Endothelial cell of umbilical vein (primary cell): Measurements from ENCODE around the gene NTN1. TPM values are rescaled to one million over a fixed set of nuclear protein-coding genes. Genes with fewer than 3 reads are reported as not detected.

ENCODE experiments used
- BruUV-seq: library from RNA; stranded (reverse); fragments of 400-500 nt; replicated peaks from 2 replicates; lab custom pipeline; 2021; lab: Mats Ljungman, UMichigan
- CTCF ChIA-PET: fragments of 300-600, 350-600 bp; sonication (Branson Sonifier 250); formaldehyde crosslinking; loops from one replicate; lab custom pipeline; 2021; ENCODE audit warnings: antibody characterized with exemption, inconsistent platforms; lab: Charles Lee
- POLR2A ChIA-PET: fragments of 300-600, 350-600 bp; sonication (Branson Sonifier 250); formaldehyde crosslinking; loops from one replicate; lab custom pipeline; 2021; ENCODE audit warnings: antibody characterized with exemption, inconsistent platforms; lab: Charles Lee
- DNase-seq: peaks from one replicate; pipeline ENCODE4 v3.0.0-alpha.2; 2011; ENCODE audit warnings: low read depth, low spot score
- FAIRE-seq: peaks from 2 replicates; lab custom pipeline; 2011; peaks lifted over from hg19 to GRCh38; lab: Jason Lieb, UNC
- H2AFZ ChIP-seq: 2 replicates; pipeline ENCODE4 v1.6.0; 2012; ENCODE audit warnings: low read depth, low read length, control low read depth, inconsistent platforms
- H3K27ac ChIP-seq: 2 replicates; pipeline ENCODE4 v1.5.1; 2011; ENCODE audit warnings: low read depth, mild to moderate bottlenecking, control low read depth, low read length, moderate library complexity; ENCODE audit not compliant: insufficient read depth
- H3K27me3 ChIP-seq, 2 experiments: 2 replicates each; pipeline versions ENCODE4 v1.6.0 to v1.6.1; 2011; ENCODE audit warnings: low read length in 2 of 2, mixed read lengths in 1 of 2; ENCODE audit not compliant: control insufficient read depth in 2 of 2, insufficient read depth in 2 of 2
- H3K36me3 ChIP-seq, 2 experiments: 2 replicates in 1 of 2; 3 replicates in 1 of 2; pipeline ENCODE4 v1.5.1; 2011; ENCODE audit warnings: low read length in 2 of 2, mild to moderate bottlenecking in 1 of 2, moderate library complexity in 1 of 2; ENCODE audit not compliant: control insufficient read depth in 2 of 2, insufficient read depth in 2 of 2; ENCODE audit errors: extremely low read depth in 1 of 2
- H3K4me1 ChIP-seq: 3 replicates; pipeline ENCODE4 v1.5.1; 2011; ENCODE audit warnings: mild to moderate bottlenecking, low read length; ENCODE audit not compliant: control insufficient read depth, insufficient read depth; ENCODE audit errors: extremely low read depth
- H3K4me2 ChIP-seq: 2 replicates; pipeline ENCODE4 v1.6.1; 2011; ENCODE audit warnings: low read length, control low read depth, mixed read lengths; ENCODE audit not compliant: insufficient read depth
- H3K4me3 ChIP-seq, 3 experiments: fragments of 200-600 bp in 1 of 3; sonication (generic), shearing (Covaris generic) in 1 of 3; replicated peaks in 1 of 3; 2 replicates each; pipeline ENCODE4 v1.5.1; 2011 to 2016; ENCODE audit warnings: control low read depth in 3 of 3, low read length in 3 of 3, mild to moderate bottlenecking in 2 of 3, inconsistent platforms in 1 of 3, low read depth in 1 of 3, moderate library complexity in 1 of 3; ENCODE audit not compliant: insufficient read depth in 1 of 3
- H3K79me2 ChIP-seq: 2 replicates; pipeline ENCODE4 v1.6.0; 2012; ENCODE audit warnings: low read length, inconsistent platforms; ENCODE audit not compliant: control insufficient read depth, insufficient read depth
- H3K9ac ChIP-seq: replicated peaks from 2 replicates; pipeline ENCODE3; 2011; ENCODE audit warnings: low read length, control low read depth; ENCODE audit not compliant: insufficient read depth; ENCODE audit errors: extremely low read depth
- H3K9me1 ChIP-seq: replicated peaks from 3 replicates; pipeline ENCODE4 v1.6.0; 2011; ENCODE audit warnings: mild to moderate bottlenecking, low read length; ENCODE audit not compliant: control insufficient read depth, insufficient read depth; ENCODE audit errors: extremely low read depth
- H3K9me3 ChIP-seq: replicated peaks from 2 replicates; pipeline ENCODE4 v1.5.1; 2012; ENCODE audit warnings: low read length, inconsistent platforms; ENCODE audit not compliant: control insufficient read depth, insufficient read depth
- H4K20me1 ChIP-seq: replicated peaks from 2 replicates; pipeline ENCODE3; 2011; ENCODE audit warnings: mild to moderate bottlenecking, low read length; ENCODE audit not compliant: control insufficient read depth, insufficient read depth; ENCODE audit errors: extremely low read depth
- CTCF ChIP-seq, 2 donors: IDR thresholded peaks; 1 replicate in 1 of 2; 2 replicates in 1 of 2; pipeline ENCODE4 v1.5.1; 2011; ENCODE audit warnings: low read length in 2 of 2, mild to moderate bottlenecking in 2 of 2, moderate library complexity in 2 of 2, control low read depth in 1 of 2, inconsistent platforms in 1 of 2, low read depth in 1 of 2; ENCODE audit not compliant: insufficient read depth in 1 of 2; ENCODE audit errors: extremely low read depth in 1 of 2
- EZH2 ChIP-seq: IDR thresholded peaks from 2 replicates; pipeline ENCODE4 v1.6.1; 2012; ENCODE audit warnings: borderline replicate concordance, low read depth, mild to moderate bottlenecking, moderate library complexity, low read length, inconsistent platforms; ENCODE audit not compliant: severe bottlenecking
- FOS ChIP-seq: IDR thresholded peaks from 2 replicates; pipeline ENCODE4 v1.6.1; 2011; ENCODE audit warnings: mild to moderate bottlenecking, low read length, moderate library complexity, borderline replicate concordance; ENCODE audit not compliant: insufficient read depth
- GATA2 ChIP-seq: IDR thresholded peaks from 2 replicates; pipeline ENCODE4 v1.7.0; 2011; ENCODE audit warnings: low read depth, mild to moderate bottlenecking, moderate library complexity, mixed read lengths, low read length; ENCODE audit not compliant: insufficient read length, insufficient read depth
- JUN ChIP-seq: IDR thresholded peaks from 2 replicates; pipeline ENCODE4 v1.6.1; 2011; ENCODE audit warnings: borderline replicate concordance, low read depth; ENCODE audit not compliant: insufficient read length, insufficient read depth
- MAX ChIP-seq: IDR thresholded peaks from 2 replicates; pipeline ENCODE4 v1.6.1; 2011; ENCODE audit not compliant: insufficient read depth, insufficient read length
- MYC ChIP-seq: IDR thresholded peaks from one replicate; pipeline ENCODE4 v1.6.1; 2011; ENCODE audit warnings: mild to moderate bottlenecking, low read depth, low read length
- POLR2A ChIP-seq: IDR thresholded peaks from 2 replicates; pipeline ENCODE4 v1.6.1; 2012; ENCODE audit warnings: low read depth, mild to moderate bottlenecking, control low read depth, low read length
- POLR2AphosphoS5 ChIP-seq: IDR thresholded peaks from 2 replicates; pipeline ENCODE4 v1.6.1; 2012; ENCODE audit warnings: low read depth, mild to moderate bottlenecking, control low read depth, low read length, moderate library complexity; ENCODE audit not compliant: insufficient read depth
- dilution Hi-C: fragments of 300-500 bp; cut with MboI; formaldehyde crosslinking; loops from one replicate; pipeline ENCODE4 v1.15.0; 2019; ENCODE audit warnings: low sequenced_read_pairs; ENCODE audit not compliant: extremely low pct_ligation_motif_present
- intact Hi-C: fragments of 100-400 bp; cut with micrococcal nuclease; formaldehyde crosslinking; loops from one replicate; pipeline ENCODE4 v1.10.0; 2022
- polyA plus RNA-seq, 4 experiments: library from polyadenylated mRNA; depleted of rRNA in 3 of 4; stranded (reverse) in 3 of 4; unstranded in 1 of 4; fragments of >200 nt; gene quantifications; 2 replicates each; pipeline versions ENCODE4 v1.2.1 to v1.2.3, GENCODE V29; 2011 to 2012; ENCODE audit warnings: missing spikeins in 1 of 4
- total RNA-seq: library from RNA; stranded (reverse); gene quantifications from 2 replicates; pipeline ENCODE4 v1.2.3, GENCODE V29; 2021

Gene NTN1
- total and polyA plus RNA-seq, 2 donors (not counting 3 experiments of a cell fraction or from before 2014, with no cell fraction given): 0.10 to 0.18 TPM

- intact Hi-C loops: no loop called here
- H3K4me2 ChIP-seq: no peak overlapping the region
- CTCF ChIA-PET: no interaction called here
These were observed 167.1 kb downstream of the NTN1 start for GRCh38 chr17:9188367-9188766.

More at GRCh38 chr17:9188367-9188766, 167.1 kb downstream of the NTN1 start:
- Histone ChIP-seq H3K27ac (no peak overlapping the region), H3K4me3 (no peak overlapping the region), H3K9ac (no peak overlapping the region), H3K36me3 (no peaks in the 10 kb centered on the region), H3K27me3 (no peaks in the 10 kb centered on the region), H3K9me1 (no peaks in the 10 kb centered on the region), H3K4me1 (no peaks in the 10 kb centered on the region), H3K9me3 (no peaks in the 10 kb centered on the region), H2AFZ (no peak overlapping the region), H3K79me2 (no peaks in the 10 kb centered on the region), H4K20me1 (no peaks in the 10 kb centered on the region)
- POLR2A ChIA-PET: no interaction called here
- dilution Hi-C loops: no loop called here
- DNase-seq: no peak
- no peak for FAIRE-seq
- TF ChIP-seq GATA2 (no peak), JUN (no peak), POLR2AphosphoS5 (no peak), FOS (no peak), POLR2A (no peak), MAX (no peak), EZH2 (no peak), CTCF (IDR thresholded peaks at IDR 0.05; ENCODE audit: extremely low read depth in 1 of 2, insufficient read depth in 1 of 2, low read depth in 1 of 2, low read length in 2 of 2) (no peak), MYC (no peak)
- no TSS peak for BruUV-seq
